Activated CD8-positive, alpha-beta memory T cell treated with anti-CD3 and anti-CD28 coated beads for 4 hours (primary cell): ENCODE data around the gene NPLOC4.

Experiments used
- DNase-seq, 2 donors: peaks; one replicate each; pipeline ENCODE4 v3.0.0-alpha.2; 2020; ENCODE audit warnings: low read depth in 2 of 2

NPLOC4 gene

GRCh38 chr17:81583589-81584342 is 53.1 kb downstream of the NPLOC4 start:
- no peak for DNase-seq

DNA sequence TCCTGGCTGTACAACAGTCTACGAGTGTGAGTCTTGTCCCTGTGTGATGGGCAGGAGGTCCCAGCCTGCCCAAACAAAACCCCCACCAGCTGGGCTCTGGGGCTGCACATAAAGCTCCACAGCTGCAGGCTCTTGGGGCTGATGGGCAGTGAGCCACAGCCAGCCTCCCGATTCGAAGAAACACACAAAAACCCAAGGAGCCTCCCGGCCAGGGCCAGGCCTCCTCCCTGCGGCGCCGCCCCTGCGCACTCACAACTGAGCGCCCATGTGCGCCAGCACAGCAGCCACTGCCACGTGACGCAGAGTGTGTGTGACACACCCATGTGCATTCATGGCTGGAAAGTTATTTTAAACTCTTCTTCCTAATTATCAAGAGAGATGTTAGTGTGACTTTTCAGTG is 54.2 kb downstream of the NPLOC4 start:
- DNase-seq: no peak

DNA sequence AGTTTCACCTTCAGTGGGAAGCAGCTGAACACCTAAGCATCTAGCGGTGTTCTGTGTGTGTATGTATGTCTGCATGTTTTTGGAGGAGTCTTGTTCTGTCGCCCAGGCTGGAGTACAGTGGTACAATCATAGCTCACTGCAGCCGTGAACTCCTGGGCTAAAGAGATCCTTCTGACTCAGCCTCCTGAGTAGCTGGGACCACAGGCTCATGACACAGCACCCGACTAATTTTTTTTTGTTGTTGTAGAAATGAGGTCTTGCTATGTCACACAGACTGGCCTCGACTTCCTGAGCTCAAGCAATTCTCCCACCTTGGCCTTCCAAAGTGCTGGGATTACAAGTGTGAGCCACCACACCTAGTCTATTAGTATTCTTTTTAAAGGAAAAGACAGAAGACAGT is 54.6 kb downstream of the NPLOC4 start:
- no peak for DNase-seq

- DNase-seq: no peak
These were observed 55.2 kb downstream of the NPLOC4 start for GRCh38 chr17:81581758-81582157.

DNA sequence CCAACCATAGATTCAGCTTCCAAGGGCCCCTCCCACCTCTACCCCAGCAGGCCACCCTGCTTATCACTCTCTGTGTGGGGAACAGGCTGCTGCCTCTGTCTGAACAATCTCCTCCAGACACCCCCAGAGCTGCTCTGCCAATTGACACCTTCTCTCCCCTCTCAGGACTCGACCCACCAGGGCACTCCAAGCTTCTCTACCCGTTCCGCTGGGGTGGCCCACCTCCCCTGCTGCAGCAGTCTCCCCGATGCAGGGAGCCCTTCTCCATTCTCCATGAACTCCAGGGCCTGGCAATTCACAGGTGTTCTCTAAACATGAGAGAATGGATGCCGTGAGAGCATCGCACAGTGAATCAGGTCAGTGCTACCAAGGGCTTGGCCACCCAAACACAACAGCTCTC is 56.4 kb downstream of the NPLOC4 start:
- no peak for DNase-seq

DNA sequence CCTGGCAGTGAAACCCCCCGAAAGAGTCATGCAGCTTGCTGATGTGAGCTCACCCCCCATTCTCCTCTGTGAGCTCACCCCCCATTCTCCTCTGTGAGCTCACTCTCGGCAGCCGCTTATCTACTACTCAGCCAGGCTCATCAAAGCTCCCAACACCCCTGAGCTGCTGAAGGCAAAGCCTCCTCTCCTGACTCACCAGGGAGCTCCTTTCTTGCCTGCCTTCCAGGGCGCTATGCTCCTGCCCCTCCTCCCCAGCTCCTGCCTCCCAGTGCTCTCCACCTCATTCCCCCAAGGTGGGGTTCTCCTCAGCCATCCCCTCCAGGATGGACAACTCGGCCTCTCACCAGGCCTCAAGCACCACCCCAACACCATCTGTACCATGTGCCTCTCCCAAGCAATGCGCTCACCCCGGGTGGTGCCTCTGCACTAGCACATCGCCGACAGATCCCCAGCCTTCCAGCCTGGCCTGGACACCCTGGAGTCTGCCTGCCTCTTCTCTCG is 57.0 kb downstream of the NPLOC4 start:
- DNase-seq: no peak

DNA sequence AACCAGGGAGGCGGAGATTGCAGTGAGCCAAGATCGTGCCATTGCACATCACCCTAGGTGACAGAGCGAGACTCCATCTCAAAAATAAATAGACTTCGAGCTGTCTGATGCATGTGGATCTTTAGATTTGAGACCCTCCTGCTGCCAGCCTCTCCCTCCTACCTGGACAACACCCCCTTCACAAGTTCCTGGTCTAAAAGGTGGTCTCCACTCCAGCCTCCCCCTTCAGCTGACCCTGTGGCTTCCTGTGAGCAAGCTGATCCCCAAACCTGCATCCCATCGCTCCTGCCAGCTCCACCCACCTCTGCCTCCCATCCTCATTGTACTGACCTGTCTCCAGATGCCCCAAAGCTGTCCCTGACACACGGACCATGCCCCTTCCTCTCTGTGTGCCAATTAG is 57.6 kb downstream of the NPLOC4 start:
- DNase-seq: no peak

- DNase-seq: no peak
These were observed 58.2 kb downstream of the NPLOC4 start for GRCh38 chr17:81578561-81579225.

- DNase-seq: no peak
These were observed 58.9 kb downstream of the NPLOC4 start for GRCh38 chr17:81578038-81578441.

- DNase-seq: no peak
These were observed 59.5 kb downstream of the NPLOC4 start for GRCh38 chr17:81577278-81578000.

DNA sequence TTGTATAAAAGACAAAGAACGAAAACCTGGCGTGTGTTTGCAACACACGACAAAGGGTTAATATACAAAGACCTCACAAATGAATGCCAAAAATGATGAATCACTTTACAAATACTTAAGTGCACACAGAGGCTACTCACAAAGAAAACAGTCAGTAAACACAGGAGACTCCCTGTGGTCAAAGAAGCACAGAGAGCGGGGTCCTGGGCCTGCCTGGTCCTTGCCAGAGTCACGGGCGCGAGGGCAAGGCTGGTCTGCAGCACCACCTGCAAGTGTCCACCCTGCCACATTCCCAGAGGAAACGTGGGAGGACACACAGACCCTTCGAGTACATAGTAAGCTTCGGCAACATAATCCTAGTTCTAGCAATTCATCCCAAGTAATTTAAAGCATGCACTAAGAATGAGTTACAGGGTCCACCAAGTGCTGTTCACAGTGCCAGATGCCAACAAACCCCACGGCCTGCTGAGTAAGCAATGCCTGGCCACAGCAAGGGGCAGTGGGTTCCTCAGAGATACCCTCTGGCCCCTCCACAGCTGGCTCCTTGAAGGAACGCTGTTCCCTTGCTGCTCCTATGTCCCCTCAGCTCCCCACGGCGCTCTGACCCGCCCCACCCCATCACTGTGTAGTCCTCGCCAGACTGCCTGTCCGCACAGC is 60.2 kb downstream of the NPLOC4 start:
- no peak for DNase-seq

GRCh38 chr17:81575836-81576235 is 61.1 kb downstream of the NPLOC4 start:
- DNase-seq: no peak

DNA sequence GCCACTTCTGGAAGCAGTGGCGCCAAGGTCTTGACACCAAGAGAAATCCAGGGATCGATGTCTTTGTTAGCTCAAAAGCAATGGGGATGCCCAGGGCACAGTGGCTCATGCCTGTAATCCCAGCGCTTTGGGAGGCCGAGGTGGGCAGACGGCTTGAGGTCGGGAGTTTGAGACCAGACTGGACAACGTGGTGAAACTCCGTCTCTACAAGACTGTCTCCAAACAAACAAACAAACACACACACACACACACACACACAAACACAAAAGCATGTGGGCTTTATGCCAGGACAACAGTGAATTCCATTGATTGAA is 62.3 kb downstream of the NPLOC4 start:
- no peak for DNase-seq

GRCh38 chr17:81573794-81574642 is 62.9 kb downstream of the NPLOC4 start:
- no peak for DNase-seq

DNA sequence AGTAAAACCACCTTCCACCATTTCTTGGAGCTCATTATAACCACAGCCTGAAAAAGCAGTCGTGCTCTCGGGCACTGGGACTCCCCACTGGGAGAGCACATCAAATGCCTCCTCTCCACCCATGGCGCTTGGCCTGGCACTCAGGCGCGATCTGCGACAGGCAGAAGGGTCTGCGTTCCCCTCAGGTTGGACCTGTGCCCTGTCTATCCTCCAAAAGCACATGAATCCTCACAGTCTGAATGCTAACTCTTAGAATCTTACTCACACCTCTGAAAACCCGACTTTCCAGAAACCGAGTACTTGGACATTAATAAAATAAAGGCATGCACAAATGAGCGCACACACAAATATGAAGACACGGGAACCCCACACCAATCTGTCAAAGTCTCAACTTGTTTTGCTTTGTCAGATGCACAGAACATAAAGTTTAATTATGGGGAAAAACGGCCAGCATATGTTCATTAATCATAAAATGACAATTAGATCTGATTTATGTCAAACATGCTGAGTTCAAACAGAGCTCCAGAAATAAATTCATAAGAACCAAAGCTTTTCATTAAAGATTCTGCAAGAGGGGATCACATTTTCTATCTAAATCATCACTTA is 64.2 kb downstream of the NPLOC4 start:
- no peak for DNase-seq

- DNase-seq: no peak
These were observed 65.9 kb downstream of the NPLOC4 start for GRCh38 chr17:81570964-81571363.

GRCh38 chr17:81569986-81570514 is 66.9 kb downstream of the NPLOC4 start:
- no peak for DNase-seq

- DNase-seq: no peak
These were observed 68.5 kb downstream of the NPLOC4 start for GRCh38 chr17:81568416-81568815.

DNA sequence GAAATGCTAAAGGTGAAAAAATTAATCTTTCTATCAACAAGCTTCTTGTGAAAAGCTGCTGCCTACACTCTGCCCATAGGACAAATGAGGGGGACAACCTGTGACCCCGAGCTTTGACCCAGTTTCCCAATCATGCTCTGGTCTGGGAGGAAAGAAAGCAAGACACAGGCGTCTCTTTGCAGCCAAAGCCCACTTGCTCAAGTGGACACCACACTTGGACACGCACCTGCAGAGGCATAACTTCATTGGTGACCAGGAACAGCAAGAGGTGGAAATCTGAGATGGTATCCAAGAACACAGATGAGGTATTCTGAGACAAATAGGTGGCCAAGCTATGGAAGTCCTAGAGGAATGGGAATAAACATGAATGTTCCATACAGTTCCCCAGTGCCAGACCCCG is 69.7 kb downstream of the NPLOC4 start:
- DNase-seq: no peak

- DNase-seq: no peak
These were observed 70.3 kb downstream of the NPLOC4 start for GRCh38 chr17:81566461-81567126.
